GM21786 (cell line): ENCODE data around the gene PDE10A.
A peak's percentile ranks its signal among the peaks of the same experiment; 100 is the strongest.
"Not testable (repeated sequence)": the region's sequence is repeated elsewhere in the genome, so short reads cannot be mapped to it uniquely, and the experiment has no call there.

ENCODE experiments used
- ATAC-seq: cut with Tn5 transposase; IDR thresholded peaks from one replicate; pipeline ENCODE4 v1.9.1; 2021; ENCODE audit not compliant: unreplicated experiment

The PDE10A gene

GRCh38 chr6:165628955-165629354, 34.1 kb downstream of the PDE10A start:
- no peak for ATAC-seq

GRCh38 chr6:165627366-165627765, 35.7 kb downstream of the PDE10A start:
- ATAC-seq, result no peak

- ATAC-seq, result no peak
These were observed 36.3 kb downstream of the PDE10A start for GRCh38 chr6:165626711-165627110.

- ATAC-seq, result no peak
These were observed 38.0 kb downstream of the PDE10A start for GRCh38 chr6:165624871-165625639.

GRCh38 chr6:165621940-165622339, 41.1 kb downstream of the PDE10A start:
- no peak for ATAC-seq

GRCh38 chr6:165618891-165619290, 44.1 kb downstream of the PDE10A start:
- ATAC-seq, result not testable (repeated sequence)

- no peak for ATAC-seq
These were observed 44.8 kb downstream of the PDE10A start for GRCh38 chr6:165618241-165618640.

- no peak for ATAC-seq
These were observed 45.5 kb downstream of the PDE10A start for GRCh38 chr6:165617528-165617927.

- ATAC-seq, result no peak
These were observed 46.9 kb downstream of the PDE10A start for GRCh38 chr6:165616116-165616515.

- ATAC-seq, result peak; percentile 66
These were observed 47.4 kb downstream of the PDE10A start for GRCh38 chr6:165615636-165616035.

- ATAC-seq, result no peak
These were observed 51.7 kb downstream of the PDE10A start for GRCh38 chr6:165611294-165611693.

- ATAC-seq, result not testable (repeated sequence)
These were observed 54.5 kb downstream of the PDE10A start for GRCh38 chr6:165608577-165608976.

GRCh38 chr6:165606740-165607008, 56.4 kb downstream of the PDE10A start:
- ATAC-seq, result no peak

GRCh38 chr6:165605901-165606739, 56.9 kb downstream of the PDE10A start:
- ATAC-seq, result no peak

- no peak for ATAC-seq
These were observed 57.7 kb downstream of the PDE10A start for GRCh38 chr6:165605182-165605875.

GRCh38 chr6:165602291-165602690, 60.8 kb downstream of the PDE10A start:
- ATAC-seq, result no peak

GRCh38 chr6:165600606-165601005, 62.4 kb downstream of the PDE10A start:
- no peak for ATAC-seq

- no peak for ATAC-seq
These were observed 63.2 kb downstream of the PDE10A start for GRCh38 chr6:165599596-165600487.

GRCh38 chr6:165599121-165599520, 63.9 kb downstream of the PDE10A start:
- ATAC-seq, result no peak

- no peak for ATAC-seq
These were observed 65.2 kb downstream of the PDE10A start for GRCh38 chr6:165597821-165598220.
